Measurements from ENCODE around the gene SCLT1. TPM values are rescaled to one million over a fixed set of nuclear protein-coding genes. Genes with fewer than 3 reads are reported as not detected.

SCLT1 gene
- 10 to 100 TPM in 2 of 4 donors, 1 to 10 TPM in 2; 5.2 to 26.0 (median 9.0) TPM for total RNA-seq

DNA sequence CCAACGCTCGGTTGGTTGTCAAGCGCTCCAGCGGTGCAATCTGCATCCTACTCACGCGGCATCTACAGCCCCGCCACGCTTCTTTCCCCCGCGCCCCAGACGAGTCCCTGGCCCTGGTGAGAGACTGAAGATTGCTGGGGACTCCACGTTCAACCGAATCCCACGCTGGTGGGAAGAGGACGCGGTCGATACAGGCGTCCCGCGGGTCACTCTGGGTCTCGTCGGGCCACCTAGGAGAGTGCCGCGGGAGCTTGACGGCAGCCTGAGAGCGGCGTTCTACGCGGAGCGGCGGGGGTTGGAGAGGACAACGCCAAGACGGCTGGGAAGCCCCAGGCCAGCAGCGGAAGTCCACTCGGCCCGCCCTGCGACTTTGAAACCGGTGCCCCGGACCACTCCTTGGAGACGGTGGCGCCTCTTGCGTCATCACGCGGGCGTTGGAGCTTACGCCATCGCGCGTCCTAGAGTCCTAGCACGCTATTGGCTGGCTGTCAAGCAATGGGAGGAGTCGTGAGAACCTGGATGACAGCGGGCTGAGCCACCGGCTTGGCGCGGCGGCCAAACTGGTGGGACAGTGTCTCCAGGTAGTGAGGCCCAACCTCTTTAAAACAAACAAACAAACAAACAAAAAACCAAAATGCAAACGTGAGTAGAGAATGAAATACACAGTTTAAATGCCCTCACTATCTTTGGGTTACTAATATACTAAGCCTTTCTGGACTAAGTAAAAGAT is at the start of gene SCLT1:
Gene SCLT1, minus strand, starts transcription at position 349 of the 730 bp plus-strand sequence. CDS start 436 bp downstream, outside the sequence.
- H3K9me3 ChIP-seq, result no peaks in the 10 kb centered on the region
- TF ChIP-seq EP300 (IDR thresholded peaks at IDR 0.05) (no peak), POLR2A (IDR thresholded peaks at IDR 0.05) (peak; percentile 71 to 80), POLR2AphosphoS5 (IDR thresholded peaks at IDR 0.05) (peak; percentile 92)
- TF ChIP-seq, protein P1, sequence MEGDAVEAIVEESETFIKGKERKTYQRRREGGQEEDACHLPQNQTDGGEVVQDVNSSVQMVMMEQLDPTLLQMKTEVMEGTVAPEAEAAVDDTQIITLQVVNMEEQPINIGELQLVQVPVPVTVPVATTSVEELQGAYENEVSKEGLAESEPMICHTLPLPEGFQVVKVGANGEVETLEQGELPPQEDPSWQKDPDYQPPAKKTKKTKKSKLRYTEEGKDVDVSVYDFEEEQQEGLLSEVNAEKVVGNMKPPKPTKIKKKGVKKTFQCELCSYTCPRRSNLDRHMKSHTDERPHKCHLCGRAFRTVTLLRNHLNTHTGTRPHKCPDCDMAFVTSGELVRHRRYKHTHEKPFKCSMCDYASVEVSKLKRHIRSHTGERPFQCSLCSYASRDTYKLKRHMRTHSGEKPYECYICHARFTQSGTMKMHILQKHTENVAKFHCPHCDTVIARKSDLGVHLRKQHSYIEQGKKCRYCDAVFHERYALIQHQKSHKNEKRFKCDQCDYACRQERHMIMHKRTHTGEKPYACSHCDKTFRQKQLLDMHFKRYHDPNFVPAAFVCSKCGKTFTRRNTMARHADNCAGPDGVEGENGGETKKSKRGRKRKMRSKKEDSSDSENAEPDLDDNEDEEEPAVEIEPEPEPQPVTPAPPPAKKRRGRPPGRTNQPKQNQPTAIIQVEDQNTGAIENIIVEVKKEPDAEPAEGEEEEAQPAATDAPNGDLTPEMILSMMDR (IDR thresholded peaks at IDR 0.05), result no peak
- peaks cover 10 to 42% (median 11%) of the 10 kb centered on the region in 3 donors for H3K4me1 ChIP-seq
- peak within 1 kb of the TSS; percentile 93 to 98 (median 94) for H3K27ac ChIP-seq
- 0% methylated on average over 6 to 28 of the region's 57 CpGs for WGBS, 2 donors (ENCODE audit: low coverage in 1 of 2)
- H3K27me3 ChIP-seq, result no peaks in the 10 kb centered on the region
- H3K4me3 ChIP-seq, result peak within 1 kb of the TSS; percentile 76 to 82
- H3K36me3 ChIP-seq, result no peaks in the 10 kb centered on the region
- ATAC-seq, result peak; percentile 99

DNA sequence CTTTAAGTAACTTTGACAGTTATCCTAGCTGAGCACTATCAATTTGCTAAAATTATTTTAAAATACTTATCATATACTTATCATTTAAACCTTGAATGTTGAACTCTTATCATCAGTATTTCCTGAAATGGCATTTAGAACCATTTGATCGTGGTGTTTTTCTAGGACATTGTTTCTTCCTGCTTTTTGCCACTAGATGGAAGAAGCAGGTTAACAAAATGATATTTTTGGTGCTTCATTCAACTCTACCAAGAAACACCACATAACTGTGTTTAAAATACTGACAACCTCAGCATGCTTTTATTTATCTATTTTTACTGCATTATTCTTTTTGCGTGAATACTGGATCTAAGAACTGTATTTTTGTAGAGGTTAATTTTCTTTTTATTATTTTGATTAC is 47.2 kb upstream of the SCLT1 start:
- Histone ChIP-seq H3K27me3 (no peaks in the 10 kb centered on the region), H3K27ac (no peak overlapping the region), H3K36me3 (no peaks in the 10 kb centered on the region), H3K4me3 (no peak overlapping the region), H3K9me3 (no peaks in the 10 kb centered on the region), H3K4me1 (no peaks in the 10 kb centered on the region)
- no peak for ATAC-seq
- 69 to 85% methylated on average over 2 of the region's 2 CpGs for WGBS, 2 donors (ENCODE audit: low coverage in 1 of 2)
- no peak for TF ChIP-seq POLR2A (IDR thresholded peaks at IDR 0.05)
- TF ChIP-seq POLR2AphosphoS5 (IDR thresholded peaks at IDR 0.05), result no peak
- TF ChIP-seq, protein P1 (IDR thresholded peaks at IDR 0.05), result no peak
- TF ChIP-seq EP300 (IDR thresholded peaks at IDR 0.05), result no peak

DNA sequence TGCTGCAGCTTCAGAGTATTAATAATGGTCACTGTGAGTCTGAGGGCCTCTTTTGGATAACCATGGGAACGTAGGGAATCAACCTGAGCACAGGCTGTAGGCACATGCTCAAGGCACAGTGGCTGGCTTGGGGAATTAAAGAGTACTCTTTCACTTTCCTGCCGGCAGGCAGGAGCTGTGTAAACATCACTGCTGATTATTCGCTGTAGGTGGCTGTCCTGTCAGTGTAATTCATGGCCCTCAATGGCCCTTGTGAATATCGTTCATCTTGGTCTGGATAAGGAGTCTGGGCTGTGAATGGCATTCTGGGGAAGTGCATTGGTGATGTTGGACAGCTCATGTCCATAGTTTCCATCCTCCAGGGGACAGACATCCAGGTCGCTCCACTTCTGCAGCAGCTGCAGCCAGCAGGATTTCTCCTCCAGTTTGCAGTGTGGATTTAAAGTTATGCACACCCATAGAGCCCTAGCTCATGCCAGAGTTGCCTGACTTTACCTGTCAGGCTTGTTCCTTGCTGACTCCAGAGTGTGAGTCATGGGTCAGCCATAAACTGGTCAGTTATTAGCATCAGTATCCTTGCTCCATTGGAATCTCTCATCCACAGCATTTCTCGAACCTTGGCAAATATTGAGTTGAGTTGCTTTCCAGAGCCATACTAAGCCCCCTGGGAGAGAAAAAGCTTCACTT is 45.6 kb upstream of the SCLT1 start:
- no peak for ATAC-seq
- Histone ChIP-seq H3K4me1 (no peaks in the 10 kb centered on the region), H3K4me3 (no peak overlapping the region), H3K27ac (no peak overlapping the region), H3K9me3 (no peaks in the 10 kb centered on the region), H3K36me3 (no peaks in the 10 kb centered on the region), H3K27me3 (no peaks in the 10 kb centered on the region)
- TF ChIP-seq EP300 (IDR thresholded peaks at IDR 0.05), result no peak
- TF ChIP-seq, protein P1 (IDR thresholded peaks at IDR 0.05), result no peak
- TF ChIP-seq POLR2AphosphoS5 (IDR thresholded peaks at IDR 0.05), result no peak
- no peak for TF ChIP-seq POLR2A (IDR thresholded peaks at IDR 0.05)
- 32 to 60% methylated on average over 3 to 4 of the region's 6 CpGs for WGBS, 2 donors (ENCODE audit: low coverage in 1 of 2)

DNA sequence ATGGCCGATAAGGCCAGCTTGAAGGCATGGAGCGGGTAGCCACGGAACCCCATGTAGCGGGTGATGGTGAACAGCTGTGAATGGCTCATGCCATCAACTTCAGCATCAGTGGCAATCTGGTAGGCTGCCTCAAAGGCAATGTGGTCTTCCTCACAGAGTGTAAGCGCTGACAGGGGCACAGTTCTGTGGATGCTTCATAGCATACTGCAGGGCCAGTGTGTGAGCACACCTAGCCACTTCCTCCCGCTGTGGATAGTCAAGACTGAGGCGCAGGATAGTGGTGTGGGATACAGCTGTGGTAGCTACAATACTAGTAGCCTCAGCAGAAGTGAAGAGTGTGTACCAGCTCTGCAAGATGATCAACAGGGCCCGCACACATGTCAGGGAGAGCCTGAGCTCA is 43.1 kb upstream of the SCLT1 start:
- Histone ChIP-seq H3K4me3 (no peak overlapping the region), H3K27ac (no peak overlapping the region), H3K36me3 (no peaks in the 10 kb centered on the region), H3K4me1 (no peaks in the 10 kb centered on the region), H3K9me3 (peaks cover 0 to under 1% (median 0%) of the 10 kb centered on the region in 3 donors), H3K27me3 (no peaks in the 10 kb centered on the region)
- TF ChIP-seq POLR2AphosphoS5 (IDR thresholded peaks at IDR 0.05) (no peak), POLR2A (IDR thresholded peaks at IDR 0.05) (no peak), EP300 (IDR thresholded peaks at IDR 0.05) (no peak)
- TF ChIP-seq, protein P1 (IDR thresholded peaks at IDR 0.05), result no peak
- ATAC-seq, result no peak
- 100% methylated on average over 1 to 2 of the region's 8 CpGs for WGBS, 2 donors (ENCODE audit: low coverage in 1 of 2)

Data from gastroesophageal sphincter (tissue), 4 donors.